Activated gamma-delta T cell treated with Interleukin-2 at 50 U/mL for 16 hours (primary cell): ENCODE results near the gene COL16A1.

Experiments
- DNase-seq: peaks from one replicate; pipeline ENCODE4 v3.0.0-alpha.2; 2020

COL16A1 gene

GRCh38 chr1:31621498-31621820, 82.4 kb downstream of the COL16A1 start:
- no peak for DNase-seq

GRCh38 chr1:31620631-31621497, 83.0 kb downstream of the COL16A1 start:
- no peak for DNase-seq

- DNase-seq = no peak
Measured at GRCh38 chr1:31618916-31619846, 84.6 kb downstream of the COL16A1 start.

- peak; percentile 34 for DNase-seq
Measured at GRCh38 chr1:31617916-31618746, 85.7 kb downstream of the COL16A1 start.

GRCh38 chr1:31617218-31617915, 86.5 kb downstream of the COL16A1 start, which contains the start of gene HCRTR1:
Gene HCRTR1 (plus strand): TSS chr1:31617689. CDS start chr1:31619193, 1,504 bp downstream.
- DNase-seq = no peak

- no peak for DNase-seq
Measured at GRCh38 chr1:31615939-31616338, 87.9 kb downstream of the COL16A1 start.

GRCh38 chr1:31615414-31615813, 88.4 kb downstream of the COL16A1 start:
- no peak for DNase-seq

GRCh38 chr1:31614414-31615005, 89.3 kb downstream of the COL16A1 start:
- DNase-seq = no peak

- DNase-seq = no peak
Measured at GRCh38 chr1:31609514-31610118, 94.2 kb downstream of the COL16A1 start.

- DNase-seq = no peak
Measured at GRCh38 chr1:31607360-31607759, 96.5 kb downstream of the COL16A1 start.

GRCh38 chr1:31605908-31606427, 97.8 kb downstream of the COL16A1 start:
- DNase-seq = no peak
